Aorta (tissue), 5 donors: ENCODE measurements around the gene DOCK11. TPM values are rescaled to one million over a fixed set of nuclear protein-coding genes. Genes with fewer than 3 reads are reported as not detected.

Experiments used
- ATAC-seq: fragments of 200-7000 bp; cut with Tn5 transposase; one replicate; pipeline ENCODE4 v1.9.1; 2022; ENCODE audit warnings: moderate library complexity; ENCODE audit not compliant: low FRiP score
- DNase-seq, 2 donors: peaks; one replicate each; pipeline ENCODE4 v3.0.0-alpha.2; 2020
- H3K27ac ChIP-seq, 2 donors: one replicate each; pipeline ENCODE4 v1.5.1; 2013; ENCODE audit warnings: low read length in 2 of 2, mild to moderate bottlenecking in 2 of 2, moderate library complexity in 2 of 2, control low read depth in 1 of 2, inconsistent platforms in 1 of 2, low read depth in 1 of 2
- H3K27me3 ChIP-seq, 2 donors: one replicate each; pipeline ENCODE4 v1.6.1; 2013; ENCODE audit warnings: control low read depth in 1 of 2, low read length in 1 of 2, mild to moderate bottlenecking in 1 of 2, moderate library complexity in 1 of 2; ENCODE audit not compliant: insufficient read depth in 2 of 2, control insufficient read depth in 1 of 2
- H3K36me3 ChIP-seq, 2 donors: one replicate each; pipeline ENCODE4 v1.6.1; 2013; ENCODE audit warnings: control low read depth in 1 of 2, low read length in 1 of 2, mild to moderate bottlenecking in 1 of 2; ENCODE audit not compliant: insufficient read depth in 2 of 2, control insufficient read depth in 1 of 2
- H3K4me1 ChIP-seq, 2 donors: one replicate each; pipeline ENCODE4 v1.6.1; 2013; ENCODE audit warnings: low read length in 2 of 2, control low read depth in 1 of 2, mild to moderate bottlenecking in 1 of 2, moderate library complexity in 1 of 2; ENCODE audit not compliant: insufficient read depth in 2 of 2, control insufficient read depth in 1 of 2
- H3K4me3 ChIP-seq, 2 donors: one replicate each; pipeline ENCODE4 v1.5.1; 2013; ENCODE audit warnings: low read length in 2 of 2, control low read depth in 1 of 2, mild to moderate bottlenecking in 1 of 2
- H3K9me3 ChIP-seq: one replicate; pipeline ENCODE4 v1.6.1; 2013; ENCODE audit warnings: mild to moderate bottlenecking, low read length; ENCODE audit not compliant: control insufficient read depth
- WGBS, 2 donors: extraction: QIAGEN DNeasy Blood & Tissue Kit; methylation state at CpG; one replicate each; pipeline ENCODE4 v1.1.7; 2013; 5-methylcytosine and 5-hydroxymethylcytosine counted together
- intact Hi-C, 2 donors: fragments of 100-400 bp; cut with DNase I; formaldehyde crosslinking; loops; one replicate each; pipeline versions ENCODE4 v1.14.2 to v1.15.0; 2022
- polyA plus RNA-seq, 2 donors: library from polyadenylated mRNA; stranded (reverse); fragments of 200-250 nt; gene quantifications; one replicate each; pipeline ENCODE4 v1.2.3, GENCODE V29; 2013
- total RNA-seq, 2 donors: library from RNA; stranded (reverse); fragmentation: NEBNext Ultra II Directional; extraction: Animal tissue kit (Norgen Biotek cat#: 25700); gene quantifications; one replicate each; pipeline ENCODE4 v1.2.1, GENCODE V29; 2021
- donor health status: healthy with polysubstance abuse.
- donor health status: Bipolar disorder and iron deficiency.
- donor health status: DM: no; HTN: no; CAD: no.
- donor health status: DM: no; HTN: no; CAD: no.
- donor health status: DM: yes; HTN: yes; CAD: no.

Gene DOCK11
- total and polyA plus RNA-seq, 4 donors: 15.7 to 59.8 (median 39.3) TPM

- WGBS, 2 donors: 88 to 90% methylated on average over 7 of the region's 7 CpGs
- intact Hi-C loops: no loop called here
- no peak overlapping the region for H3K4me3 ChIP-seq
- no peaks in the 10 kb centered on the region for H3K9me3 ChIP-seq
- DNase-seq (no peak), ATAC-seq (no peak)
- H3K27me3 ChIP-seq: no peaks in the 10 kb centered on the region
- H3K4me1 ChIP-seq: no peaks in the 10 kb centered on the region
- H3K36me3 ChIP-seq: no peaks in the 10 kb centered on the region
- no peak overlapping the region for H3K27ac ChIP-seq
Observed at GRCh38 chrX:118630848-118631247, 135.2 kb downstream of the DOCK11 start.

GRCh38 chrX:118631586-118631985, 136.0 kb downstream of the DOCK11 start:
- DNase-seq (no peak), ATAC-seq (no peak)
- no peaks in the 10 kb centered on the region for H3K27me3 ChIP-seq
- H3K4me1 ChIP-seq: no peaks in the 10 kb centered on the region
- H3K27ac ChIP-seq: no peak overlapping the region
- H3K36me3 ChIP-seq: no peaks in the 10 kb centered on the region
- no peak overlapping the region for H3K4me3 ChIP-seq
- intact Hi-C loops: no loop called here
- WGBS, 2 donors: 90 to 94% methylated on average over 1 of the region's 1 CpG
- no peaks in the 10 kb centered on the region for H3K9me3 ChIP-seq

GRCh38 chrX:118632862-118633261, 137.2 kb downstream of the DOCK11 start:
- Histone ChIP-seq H3K9me3 (no peaks in the 10 kb centered on the region), H3K4me1 (no peaks in the 10 kb centered on the region), H3K27me3 (no peaks in the 10 kb centered on the region), H3K36me3 (no peaks in the 10 kb centered on the region), H3K4me3 (no peak overlapping the region), H3K27ac (no peak overlapping the region)
- no peak for DNase-seq
- intact Hi-C loops: no loop called here
- ATAC-seq: no peak
- WGBS, 2 donors: 67 to 80% methylated on average over 4 of the region's 4 CpGs

GRCh38 chrX:118633530-118633929, 137.9 kb downstream of the DOCK11 start:
- WGBS, 2 donors: 80 to 91% methylated on average over 6 of the region's 6 CpGs
- Histone ChIP-seq H3K27me3 (no peaks in the 10 kb centered on the region), H3K27ac (no peak overlapping the region), H3K9me3 (no peaks in the 10 kb centered on the region), H3K36me3 (no peaks in the 10 kb centered on the region), H3K4me3 (no peak overlapping the region), H3K4me1 (no peaks in the 10 kb centered on the region)
- intact Hi-C loops: no loop called here
- DNase-seq (no peak), ATAC-seq (no peak)

GRCh38 chrX:118634336-118634735, 138.7 kb downstream of the DOCK11 start:
- WGBS, 2 donors: 91 to 97% methylated on average over 18 of the region's 18 CpGs
- intact Hi-C loops: no loop called here

GRCh38 chrX:118637997-118638396, 142.4 kb downstream of the DOCK11 start:
- Histone ChIP-seq H3K27ac (no peak overlapping the region), H3K27me3 (no peaks in the 10 kb centered on the region), H3K36me3 (no peaks in the 10 kb centered on the region), H3K4me1 (no peaks in the 10 kb centered on the region), H3K9me3 (no peaks in the 10 kb centered on the region), H3K4me3 (no peak overlapping the region)
- intact Hi-C loops: no loop called here
- 17 to 20% methylated on average over 2 of the region's 2 CpGs for WGBS, 2 donors
- ATAC-seq (no peak), DNase-seq (no peak)

More at GRCh38 chrX:118634336-118634735, 138.7 kb downstream of the DOCK11 start:
- no peak for ATAC-seq
- Histone ChIP-seq H3K4me3 (no peak overlapping the region), H3K4me1 (no peaks in the 10 kb centered on the region), H3K27me3 (no peaks in the 10 kb centered on the region), H3K27ac (no peak overlapping the region), H3K36me3 (no peaks in the 10 kb centered on the region), H3K9me3 (no peaks in the 10 kb centered on the region)
- no peak for DNase-seq

- Histone ChIP-seq H3K36me3 (no peaks in the 10 kb centered on the region), H3K9me3 (no peaks in the 10 kb centered on the region), H3K4me1 (no peaks in the 10 kb centered on the region), H3K4me3 (no peak overlapping the region), H3K27me3 (no peaks in the 10 kb centered on the region), H3K27ac (no peak overlapping the region)
- ATAC-seq (no peak), DNase-seq (no peak)
- intact Hi-C loops: loop anchor here (5.0 kb wide), 1 partner anchor 163 kb away; no protein-coding TSS in a partner anchor
- WGBS, 2 donors: 29 to 40% methylated on average over 1 of the region's 1 CpG
Observed at GRCh38 chrX:118644378-118644777, 148.8 kb downstream of the DOCK11 start.

GRCh38 chrX:118652717-118653116, 157.1 kb downstream of the DOCK11 start:
- DNase-seq (no peak), ATAC-seq (no peak)
- 55 to 63% methylated on average over 3 of the region's 3 CpGs for WGBS, 2 donors
- no peak overlapping the region for H3K27ac ChIP-seq
- no peaks in the 10 kb centered on the region for H3K9me3 ChIP-seq
- H3K4me3 ChIP-seq: no peak overlapping the region
- no peaks in the 10 kb centered on the region for H3K27me3 ChIP-seq
- H3K4me1 ChIP-seq: no peaks in the 10 kb centered on the region
- H3K36me3 ChIP-seq: no peaks in the 10 kb centered on the region
- intact Hi-C loops: no loop called here

- intact Hi-C loops: no loop called here
- no peaks in the 10 kb centered on the region for H3K9me3 ChIP-seq
- no peaks in the 10 kb centered on the region for H3K36me3 ChIP-seq
- no peak overlapping the region for H3K27ac ChIP-seq
- 83 to 90% methylated on average over 3 of the region's 3 CpGs for WGBS, 2 donors
- no peaks in the 10 kb centered on the region for H3K4me1 ChIP-seq
- no peak for ATAC-seq
- DNase-seq: no peak
- H3K4me3 ChIP-seq: no peak overlapping the region
- H3K27me3 ChIP-seq: no peaks in the 10 kb centered on the region
Observed at GRCh38 chrX:118654331-118654730, 158.7 kb downstream of the DOCK11 start.
